SK-N-SH (cell line): ENCODE measurements around the gene MYO15A. TPM values are rescaled to one million over a fixed set of nuclear protein-coding genes. Genes with fewer than 3 reads are reported as not detected.

ENCODE experiments used
- CTCF ChIA-PET: fragments of 300-600, 350-600 bp; formaldehyde crosslinking; extraction: SDS; loops from one replicate; lab custom pipeline; 2021; lab: Yijun Ruan, JAX
- POLR2A ChIA-PET: fragments of 350-600 bp; sonication (Branson Sonifier 250); formaldehyde crosslinking; extraction: SDS; loops from one replicate; lab custom pipeline; 2020; ENCODE audit warnings: antibody characterized with exemption, inconsistent platforms; lab: Yijun Ruan, JAX
- DNase-seq: peaks from one replicate; pipeline ENCODE4 v3.0.0; 2012
- H2AFZ ChIP-seq: fragments of 200-600 bp; sonication (generic); 2 replicates; pipeline ENCODE4 v1.8.1; 2016; ENCODE audit warnings: antibody characterized with exemption, mild to moderate bottlenecking, low read depth
- H3F3A ChIP-seq: fragments of 200-600 bp; sonication (generic); replicated peaks from 2 replicates; pipeline ENCODE3; 2016; ENCODE audit warnings: antibody characterized with exemption, mild to moderate bottlenecking; ENCODE audit not compliant: insufficient read depth
- H3K27ac ChIP-seq, 2 experiments: fragments of 200-500 bp in 1 of 2; fragments of 200-600 bp in 1 of 2; sonication (Bioruptor generic) in 1 of 2; sonication (generic), shearing (Covaris generic) in 1 of 2; 2 replicates each; pipeline versions ENCODE4 v1.5.1 to v1.6.1; 2014 to 2016; ENCODE audit warnings: low read depth in 2 of 2, inconsistent platforms in 1 of 2, low read length in 1 of 2, mild to moderate bottlenecking in 1 of 2, mixed read lengths in 1 of 2
- H3K27me3 ChIP-seq: fragments of 200-600 bp; sonication (generic), shearing (Covaris generic); 2 replicates; pipeline ENCODE4 v1.6.1; 2016; ENCODE audit warnings: mixed run types; ENCODE audit not compliant: insufficient read depth
- H3K36me3 ChIP-seq, 2 experiments: fragments of 200-500 bp in 1 of 2; fragments of 200-600 bp in 1 of 2; sonication (Bioruptor generic) in 1 of 2; sonication (generic) in 1 of 2; replicated peaks in 1 of 2; 2 replicates each; pipeline versions ENCODE3 to v1.5.1; 2014 to 2016; ENCODE audit warnings: low read length in 1 of 2, mild to moderate bottlenecking in 1 of 2; ENCODE audit not compliant: insufficient read depth in 2 of 2, control insufficient read depth in 1 of 2
- H3K4me1 ChIP-seq, 2 experiments: fragments of 200-500 bp in 1 of 2; fragments of 200-600 bp in 1 of 2; sonication (Bioruptor generic) in 1 of 2; sonication (generic), shearing (Covaris generic) in 1 of 2; 2 replicates each; pipeline versions ENCODE4 v1.5.1 to v1.6.1; 2014 to 2016; ENCODE audit warnings: low read depth in 1 of 2, low read length in 1 of 2, mixed run types in 1 of 2; ENCODE audit not compliant: insufficient read depth in 2 of 2, control insufficient read depth in 1 of 2
- H3K4me2 ChIP-seq: fragments of 200-600 bp; sonication (generic), shearing (Covaris generic); 2 replicates; pipeline ENCODE4 v1.6.1; 2017; ENCODE audit warnings: mixed run types
- H3K4me3 ChIP-seq, 2 experiments: fragments of 200-500 bp in 1 of 2; fragments of 200-600 bp in 1 of 2; sonication (Bioruptor generic) in 1 of 2; sonication (generic), shearing (Covaris generic) in 1 of 2; 2 replicates each; pipeline versions ENCODE4 v1.5.1 to v1.8.1; 2014 to 2016; ENCODE audit warnings: low read depth in 2 of 2, inconsistent platforms in 1 of 2, low read length in 1 of 2, mild to moderate bottlenecking in 1 of 2, mixed read lengths in 1 of 2, moderate library complexity in 1 of 2
- H3K79me2 ChIP-seq: fragments of 200-600 bp; sonication (generic); 2 replicates; pipeline ENCODE4 v1.8.1; 2017; ENCODE audit warnings: mild to moderate bottlenecking; ENCODE audit not compliant: insufficient read depth
- H3K9ac ChIP-seq: fragments of 200-600 bp; sonication (generic); 2 replicates; pipeline ENCODE4 v1.6.1; 2017; ENCODE audit warnings: mixed run types
- H3K9me2 ChIP-seq: fragments of 200-600 bp; sonication (generic); 2 replicates; pipeline ENCODE4 v1.6.1; 2017; ENCODE audit warnings: mixed run types
- H3K9me3 ChIP-seq: fragments of 200-600 bp; sonication (generic); 2 replicates; pipeline ENCODE4 v1.6.1; 2017; ENCODE audit warnings: mixed run types, mild to moderate bottlenecking, moderate library complexity
- H4K20me1 ChIP-seq: fragments of 200-600 bp; sonication (generic); 2 replicates; pipeline ENCODE4 v1.6.1; 2017; ENCODE audit warnings: mild to moderate bottlenecking, mixed run types; ENCODE audit not compliant: insufficient read depth
- CHD2 ChIP-seq: fragments of 150-350 bp; IDR thresholded peaks from 2 replicates; pipeline ENCODE4 v1.6.1; 2018; ENCODE audit warnings: low read length; ENCODE audit not compliant: partially characterized antibody
- CTCF ChIP-seq: fragments of 200-600 bp; sonication (generic); IDR thresholded peaks from 2 replicates; pipeline ENCODE4 v1.6.1; 2017; ENCODE audit warnings: antibody characterized with exemption, mild to moderate bottlenecking, moderate library complexity
- ELF1 ChIP-seq: IDR thresholded peaks from 2 replicates; pipeline ENCODE4 v1.4.0; 2012
- EZH2phosphoT487 ChIP-seq: fragments of 200-600 bp; sonication (generic); IDR thresholded peaks from 2 replicates; pipeline ENCODE4 v1.6.1; 2017; ENCODE audit warnings: low read depth, mixed run types, mild to moderate bottlenecking, antibody characterized with exemption, moderate library complexity, borderline replicate concordance
- FOXJ3 ChIP-seq: sonication (generic); formaldehyde crosslinking; IDR thresholded peaks from 2 replicates; pipeline ENCODE4 v1.5.1; 2020; ENCODE audit warnings: mild to moderate bottlenecking, missing genetic modification reagents
- FOXM1 ChIP-seq: IDR thresholded peaks from 2 replicates; pipeline ENCODE4 v1.4.0; 2012; ENCODE audit warnings: low read depth, mild to moderate bottlenecking
- GABPA ChIP-seq: IDR thresholded peaks from 2 replicates; pipeline ENCODE4 v1.4.0; 2012; ENCODE audit warnings: low read depth, mild to moderate bottlenecking
- GATA2 ChIP-seq: sonication (generic); formaldehyde crosslinking; IDR thresholded peaks from 2 replicates; pipeline ENCODE4 v1.5.0; 2020; ENCODE audit warnings: mild to moderate bottlenecking, missing genetic modification reagents
- IRF3 ChIP-seq: fragments of 150-350 bp; IDR thresholded peaks from 2 replicates; pipeline ENCODE4 v1.6.1; 2016; ENCODE audit warnings: mild to moderate bottlenecking, low read depth, low read length
- JUND ChIP-seq: IDR thresholded peaks from 2 replicates; pipeline ENCODE4 v1.4.0; 2012
- MAX ChIP-seq: IDR thresholded peaks from 2 replicates; pipeline ENCODE4 v1.4.0; 2012; ENCODE audit warnings: low read depth
- MEF2A ChIP-seq: IDR thresholded peaks from 2 replicates; pipeline ENCODE4 v1.4.0; 2012; ENCODE audit warnings: low read depth, borderline replicate concordance
- MXI1 ChIP-seq: IDR thresholded peaks from 2 replicates; pipeline ENCODE4 v1.6.1; 2012; ENCODE audit warnings: mild to moderate bottlenecking, low read depth, low read length, improper control_type of control experiment
- NRF1 ChIP-seq: IDR thresholded peaks from 2 replicates; pipeline ENCODE4 v1.6.1; 2012; ENCODE audit warnings: low read depth, mild to moderate bottlenecking, low read length
- POLR2AphosphoS5 ChIP-seq: IDR thresholded peaks from 2 replicates; pipeline ENCODE4 v1.6.1; 2012; ENCODE audit warnings: low read depth, low read length
- RAD21 ChIP-seq: IDR thresholded peaks from 2 replicates; pipeline ENCODE4 v1.6.1; 2012; ENCODE audit warnings: mild to moderate bottlenecking, low read length
- RCOR1 ChIP-seq: fragments of 150-350 bp; IDR thresholded peaks from 2 replicates; pipeline ENCODE4 v1.6.1; 2017; ENCODE audit warnings: antibody characterized with exemption, low read length
- RFX5 ChIP-seq: IDR thresholded peaks from 2 replicates; pipeline ENCODE4 v1.6.1; 2012; ENCODE audit warnings: mild to moderate bottlenecking, improper control_type of control experiment, low read length
- RXRA ChIP-seq: IDR thresholded peaks from 2 replicates; pipeline ENCODE4 v1.4.0; 2012; ENCODE audit warnings: low read depth, mild to moderate bottlenecking, borderline replicate concordance
- SMC3 ChIP-seq: IDR thresholded peaks from 2 replicates; pipeline ENCODE4 v1.6.1; 2012; ENCODE audit warnings: low read depth, low read length, improper control_type of control experiment
- TAF1 ChIP-seq: IDR thresholded peaks from 2 replicates; pipeline ENCODE4 v1.6.1; 2012; ENCODE audit warnings: low read depth, mild to moderate bottlenecking, low read length, moderate library complexity, borderline replicate concordance
- TCF12 ChIP-seq: IDR thresholded peaks from 2 replicates; pipeline ENCODE4 v1.4.0; 2012
- TEAD4 ChIP-seq: IDR thresholded peaks from 2 replicates; pipeline ENCODE4 v1.4.0; 2012; ENCODE audit warnings: mild to moderate bottlenecking, borderline replicate concordance; ENCODE audit not compliant: insufficient read depth
- WGBS: methylation state at CpG from one replicate; pipeline ENCODE4 v1.1.6; 2017; ENCODE audit warnings: low lambda C conversion rate; 5-methylcytosine and 5-hydroxymethylcytosine counted together
- polyA plus RNA-seq, 3 experiments: library from polyadenylated mRNA; depleted of rRNA; stranded (reverse); fragments of >200 nt; gene quantifications; 2 replicates each; pipeline ENCODE4 v1.2.3, GENCODE V29; 2012
- TF ChIP-seq, protein P1 (sequence below): IDR thresholded peaks from 2 replicates; pipeline ENCODE4 v1.4.0; 2012; ENCODE audit warnings: low read depth, borderline replicate concordance
- TF ChIP-seq, protein P2 (sequence below): IDR thresholded peaks from 2 replicates; pipeline ENCODE4; 2012

MYO15A gene
- polyA plus RNA-seq, 1 of the 3 experiments (the other 2 are of a cell fraction), result 0.43 TPM

- Histone ChIP-seq H4K20me1 (peaks cover 44% of the 10 kb centered on the region), H3K9me2 (no peaks in the 10 kb centered on the region), H3K9me3 (no peaks in the 10 kb centered on the region), H2AFZ (peak within 1 kb of the TSS; percentile 80), H3K27me3 (no peaks in the 10 kb centered on the region), H3K36me3 (peaks cover 2 to 3% of the 10 kb centered on the region in 2 experiments), H3K4me1 (peaks cover 9 to 43% of the 10 kb centered on the region in 2 experiments), H3K79me2 (peaks cover 48% of the 10 kb centered on the region), H3K4me2 (peak within 1 kb of the TSS; percentile 98), H3F3A (peaks cover 50% of the 10 kb centered on the region), H3K9ac (peak within 1 kb of the TSS; percentile 93), H3K4me3 (peak within 1 kb of the TSS; percentile 65 to 84), H3K27ac (peak within 1 kb of the TSS; percentile 96 to 98)
- POLR2A ChIA-PET, result interaction anchor here (0.7 to 2.0 kb wide), 5 partner anchors 13 to 57 kb away, joined by 3 to 5 read pairs (median 3); no protein-coding TSS in a partner anchor
- 4% methylated on average over 23 of the region's 98 CpGs for WGBS
- TF ChIP-seq MXI1 (peak; percentile 76), RCOR1 (no peak), GABPA (0 out of 2 replicates have a peak, but pooled peaks have one; percentile 35), TEAD4 (no peak), RXRA (no peak), RAD21 (peak; percentile 28; the same call in 1 of the 2 replicates), FOXM1 (no peak), MAX (no peak; the same call in 1 of the 2 replicates), MEF2A (no peak), IRF3 (peak; percentile 68), FOXJ3 (CRISPR knock-in tag) (no peak), TAF1 (no peak), ELF1 (peak; percentile 43; the same call in 1 of the 2 replicates), POLR2AphosphoS5 (peak; percentile 27; the same call in 1 of the 2 replicates), TCF12 (no peak; the same call in 1 of the 2 replicates), CTCF (peak; percentile 40), JUND (no peak), GATA2 (CRISPR knock-in tag) (no peak), RFX5 (peak; percentile 72), NRF1 (peak; percentile 99), CHD2 (peak; percentile 89), SMC3 (no peak), EZH2phosphoT487 (no peak)
- TF ChIP-seq, protein P1, sequence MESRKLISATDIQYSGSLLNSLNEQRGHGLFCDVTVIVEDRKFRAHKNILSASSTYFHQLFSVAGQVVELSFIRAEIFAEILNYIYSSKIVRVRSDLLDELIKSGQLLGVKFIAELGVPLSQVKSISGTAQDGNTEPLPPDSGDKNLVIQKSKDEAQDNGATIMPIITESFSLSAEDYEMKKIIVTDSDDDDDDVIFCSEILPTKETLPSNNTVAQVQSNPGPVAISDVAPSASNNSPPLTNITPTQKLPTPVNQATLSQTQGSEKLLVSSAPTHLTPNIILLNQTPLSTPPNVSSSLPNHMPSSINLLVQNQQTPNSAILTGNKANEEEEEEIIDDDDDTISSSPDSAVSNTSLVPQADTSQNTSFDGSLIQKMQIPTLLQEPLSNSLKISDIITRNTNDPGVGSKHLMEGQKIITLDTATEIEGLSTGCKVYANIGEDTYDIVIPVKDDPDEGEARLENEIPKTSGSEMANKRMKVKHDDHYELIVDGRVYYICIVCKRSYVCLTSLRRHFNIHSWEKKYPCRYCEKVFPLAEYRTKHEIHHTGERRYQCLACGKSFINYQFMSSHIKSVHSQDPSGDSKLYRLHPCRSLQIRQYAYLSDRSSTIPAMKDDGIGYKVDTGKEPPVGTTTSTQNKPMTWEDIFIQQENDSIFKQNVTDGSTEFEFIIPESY, result no peak
- TF ChIP-seq, protein P2, sequence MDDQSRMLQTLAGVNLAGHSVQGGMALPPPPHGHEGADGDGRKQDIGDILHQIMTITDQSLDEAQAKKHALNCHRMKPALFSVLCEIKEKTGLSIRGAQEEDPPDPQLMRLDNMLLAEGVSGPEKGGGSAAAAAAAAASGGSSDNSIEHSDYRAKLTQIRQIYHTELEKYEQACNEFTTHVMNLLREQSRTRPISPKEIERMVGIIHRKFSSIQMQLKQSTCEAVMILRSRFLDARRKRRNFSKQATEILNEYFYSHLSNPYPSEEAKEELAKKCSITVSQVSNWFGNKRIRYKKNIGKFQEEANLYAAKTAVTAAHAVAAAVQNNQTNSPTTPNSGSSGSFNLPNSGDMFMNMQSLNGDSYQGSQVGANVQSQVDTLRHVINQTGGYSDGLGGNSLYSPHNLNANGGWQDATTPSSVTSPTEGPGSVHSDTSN, result peak; percentile 100
- CTCF ChIA-PET, result interaction anchor here (0.6 to 1.9 kb wide), 5 partner anchors 9 to 40 kb away, joined by 4 to 6 read pairs (median 4); no protein-coding TSS in a partner anchor
- DNase-seq, result peak; percentile 99
These were observed 75.0 kb downstream of the MYO15A start, which contains the start of gene ALKBH5 for GRCh38 chr17:18183334-18184142. ALKBH5 (plus strand) TSS chr17:18183828; CDS start chr17:18184244, 416 bp downstream.
